Neural cell (in vitro differentiated cells): ENCODE measurements around the gene SLFN14.

Experiments used
- TF ChIP-seq, protein P1 (sequence below): fragments of 450-650 bp; IDR thresholded peaks from 2 replicates; pipeline ENCODE4 v1.5.1; 2014; ENCODE audit warnings: antibody characterized with exemption, mild to moderate bottlenecking, moderate library complexity; ENCODE audit not compliant: poor library complexity, severe bottlenecking
- TF ChIP-seq, protein P2 (sequence below): IDR thresholded peaks from 2 replicates; pipeline ENCODE4 v1.6.1; 2012; ENCODE audit warnings: borderline replicate concordance

DNA sequence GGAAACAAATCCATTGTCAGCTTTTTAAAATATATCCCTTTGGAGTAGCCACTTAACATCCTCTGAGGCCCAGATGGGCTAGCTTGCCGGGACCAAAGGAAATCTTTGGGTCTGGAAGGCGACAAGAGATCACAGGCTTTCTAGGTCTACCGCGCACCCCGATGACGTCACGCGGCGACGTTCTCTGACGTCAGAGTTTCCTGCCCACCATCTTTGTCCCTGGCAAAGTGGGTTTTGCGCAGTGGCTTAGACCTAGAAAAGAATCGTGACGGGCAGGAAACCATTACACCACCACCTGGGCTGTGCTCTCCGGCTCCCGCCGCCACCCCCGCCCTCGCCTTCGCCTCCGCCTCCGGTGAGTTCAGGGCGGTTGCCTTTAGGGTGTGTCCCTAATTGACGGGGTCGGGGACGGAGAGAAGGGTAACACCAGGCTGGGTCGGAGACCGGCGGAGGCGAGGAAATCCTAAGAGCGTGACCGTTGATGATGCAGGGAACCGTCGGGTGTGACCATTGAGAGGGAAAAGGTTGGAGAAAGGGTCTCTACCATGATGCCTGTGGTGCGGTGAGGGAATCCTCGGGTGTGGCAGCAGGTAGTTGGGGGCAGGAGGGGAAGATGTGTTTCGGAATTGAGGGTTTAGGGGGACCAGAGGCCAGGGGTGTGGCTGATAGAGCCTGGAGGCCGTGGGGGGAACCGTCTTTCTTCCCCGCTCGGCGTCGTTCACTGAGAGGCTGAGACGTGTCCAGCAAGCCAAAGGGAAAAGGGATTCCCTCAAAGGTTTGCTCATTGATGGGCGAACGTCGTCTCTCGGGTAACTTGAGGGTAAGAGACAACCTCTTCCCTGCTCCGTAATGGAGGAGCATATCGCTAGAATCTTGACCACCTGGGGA, 26.7 kb upstream of the SLFN14 start, which contains the start of gene AP2B1:
- TF ChIP-seq, protein P1, sequence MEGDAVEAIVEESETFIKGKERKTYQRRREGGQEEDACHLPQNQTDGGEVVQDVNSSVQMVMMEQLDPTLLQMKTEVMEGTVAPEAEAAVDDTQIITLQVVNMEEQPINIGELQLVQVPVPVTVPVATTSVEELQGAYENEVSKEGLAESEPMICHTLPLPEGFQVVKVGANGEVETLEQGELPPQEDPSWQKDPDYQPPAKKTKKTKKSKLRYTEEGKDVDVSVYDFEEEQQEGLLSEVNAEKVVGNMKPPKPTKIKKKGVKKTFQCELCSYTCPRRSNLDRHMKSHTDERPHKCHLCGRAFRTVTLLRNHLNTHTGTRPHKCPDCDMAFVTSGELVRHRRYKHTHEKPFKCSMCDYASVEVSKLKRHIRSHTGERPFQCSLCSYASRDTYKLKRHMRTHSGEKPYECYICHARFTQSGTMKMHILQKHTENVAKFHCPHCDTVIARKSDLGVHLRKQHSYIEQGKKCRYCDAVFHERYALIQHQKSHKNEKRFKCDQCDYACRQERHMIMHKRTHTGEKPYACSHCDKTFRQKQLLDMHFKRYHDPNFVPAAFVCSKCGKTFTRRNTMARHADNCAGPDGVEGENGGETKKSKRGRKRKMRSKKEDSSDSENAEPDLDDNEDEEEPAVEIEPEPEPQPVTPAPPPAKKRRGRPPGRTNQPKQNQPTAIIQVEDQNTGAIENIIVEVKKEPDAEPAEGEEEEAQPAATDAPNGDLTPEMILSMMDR: no peak
- TF ChIP-seq, protein P2, sequence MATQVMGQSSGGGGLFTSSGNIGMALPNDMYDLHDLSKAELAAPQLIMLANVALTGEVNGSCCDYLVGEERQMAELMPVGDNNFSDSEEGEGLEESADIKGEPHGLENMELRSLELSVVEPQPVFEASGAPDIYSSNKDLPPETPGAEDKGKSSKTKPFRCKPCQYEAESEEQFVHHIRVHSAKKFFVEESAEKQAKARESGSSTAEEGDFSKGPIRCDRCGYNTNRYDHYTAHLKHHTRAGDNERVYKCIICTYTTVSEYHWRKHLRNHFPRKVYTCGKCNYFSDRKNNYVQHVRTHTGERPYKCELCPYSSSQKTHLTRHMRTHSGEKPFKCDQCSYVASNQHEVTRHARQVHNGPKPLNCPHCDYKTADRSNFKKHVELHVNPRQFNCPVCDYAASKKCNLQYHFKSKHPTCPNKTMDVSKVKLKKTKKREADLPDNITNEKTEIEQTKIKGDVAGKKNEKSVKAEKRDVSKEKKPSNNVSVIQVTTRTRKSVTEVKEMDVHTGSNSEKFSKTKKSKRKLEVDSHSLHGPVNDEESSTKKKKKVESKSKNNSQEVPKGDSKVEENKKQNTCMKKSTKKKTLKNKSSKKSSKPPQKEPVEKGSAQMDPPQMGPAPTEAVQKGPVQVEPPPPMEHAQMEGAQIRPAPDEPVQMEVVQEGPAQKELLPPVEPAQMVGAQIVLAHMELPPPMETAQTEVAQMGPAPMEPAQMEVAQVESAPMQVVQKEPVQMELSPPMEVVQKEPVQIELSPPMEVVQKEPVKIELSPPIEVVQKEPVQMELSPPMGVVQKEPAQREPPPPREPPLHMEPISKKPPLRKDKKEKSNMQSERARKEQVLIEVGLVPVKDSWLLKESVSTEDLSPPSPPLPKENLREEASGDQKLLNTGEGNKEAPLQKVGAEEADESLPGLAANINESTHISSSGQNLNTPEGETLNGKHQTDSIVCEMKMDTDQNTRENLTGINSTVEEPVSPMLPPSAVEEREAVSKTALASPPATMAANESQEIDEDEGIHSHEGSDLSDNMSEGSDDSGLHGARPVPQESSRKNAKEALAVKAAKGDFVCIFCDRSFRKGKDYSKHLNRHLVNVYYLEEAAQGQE: peak; percentile 74
